CD4-positive, alpha-beta T cell treated with Interleukin-6 at 100 ng/mL for 8 hours (primary cell): ENCODE data around the gene KCNAB1.
"Not testable (repeated sequence)": the region's sequence is repeated elsewhere in the genome, so short reads cannot be mapped to it uniquely, and the experiment has no call there.

Experiments used
- DNase-seq: peaks from one replicate; pipeline ENCODE4 v3.0.0-alpha.2; 2020; ENCODE audit warnings: mixed read lengths, low spot score

The KCNAB1 gene

GRCh38 chr3:156120528-156121251 is at the start of gene KCNAB1:
KCNAB1 (plus strand) TSS chr3:156120578.
- DNase-seq = no peak

GRCh38 chr3:156071031-156071430 is 49.3 kb upstream of the KCNAB1 start:
- no peak for DNase-seq

GRCh38 chr3:156072950-156073657 is 47.3 kb upstream of the KCNAB1 start:
- DNase-seq = not testable (repeated sequence)

GRCh38 chr3:156090126-156090525 is 30.3 kb upstream of the KCNAB1 start:
- DNase-seq = no peak

GRCh38 chr3:156093964-156094363 is 26.4 kb upstream of the KCNAB1 start:
- DNase-seq = no peak

- no peak for DNase-seq
Observed at GRCh38 chr3:156094391-156094790, 26.0 kb upstream of the KCNAB1 start.

- DNase-seq = not testable (repeated sequence)
Observed at GRCh38 chr3:156095652-156096051, 24.7 kb upstream of the KCNAB1 start.

- no peak for DNase-seq
Observed at GRCh38 chr3:156098437-156099035, 21.8 kb upstream of the KCNAB1 start.

- not testable (repeated sequence) for DNase-seq
Observed at GRCh38 chr3:156099348-156099747, 21.0 kb upstream of the KCNAB1 start.

- DNase-seq = not testable (repeated sequence)
Observed at GRCh38 chr3:156099984-156100383, 20.4 kb upstream of the KCNAB1 start.

- no peak for DNase-seq
Observed at GRCh38 chr3:156102267-156102931, 18.0 kb upstream of the KCNAB1 start.

GRCh38 chr3:156106721-156107373 is 13.5 kb upstream of the KCNAB1 start:
- no peak for DNase-seq

- DNase-seq = no peak
Observed at GRCh38 chr3:156107504-156107903, 12.9 kb upstream of the KCNAB1 start.

GRCh38 chr3:156108616-156109015 is 11.8 kb upstream of the KCNAB1 start:
- DNase-seq = no peak

GRCh38 chr3:156109989-156110388 is 10.4 kb upstream of the KCNAB1 start:
- no peak for DNase-seq

GRCh38 chr3:156126467-156126866 is 6.1 kb downstream of the KCNAB1 start:
- DNase-seq = no peak

GRCh38 chr3:156131241-156131640 is 10.9 kb downstream of the KCNAB1 start:
- no peak for DNase-seq

GRCh38 chr3:156131799-156132198 is 11.4 kb downstream of the KCNAB1 start:
- no peak for DNase-seq

- no peak for DNase-seq
Observed at GRCh38 chr3:156132313-156132712, 11.9 kb downstream of the KCNAB1 start.

GRCh38 chr3:156133076-156133475 is 12.7 kb downstream of the KCNAB1 start:
- no peak for DNase-seq

GRCh38 chr3:156135921-156136638 is 15.7 kb downstream of the KCNAB1 start:
- no peak for DNase-seq
